Mesendoderm (in vitro differentiated cells): ENCODE measurements around the gene SC5D.

Source experiments
- DNase-seq: peaks from one replicate; pipeline ENCODE4 v3.0.0; 2013
- H2AK5ac ChIP-seq: 2 replicates; pipeline ENCODE4 v1.6.1; 2013; ENCODE audit warnings: low read length, inconsistent platforms
- H2BK120ac ChIP-seq: 2 replicates; pipeline ENCODE4 v1.6.1; 2013; ENCODE audit warnings: low read depth, mild to moderate bottlenecking, low read length, moderate library complexity, mixed read lengths
- H2BK15ac ChIP-seq: replicated peaks from 2 replicates; pipeline ENCODE4 v1.6.1; 2013; ENCODE audit warnings: low read depth, mild to moderate bottlenecking, moderate library complexity
- H2BK5ac ChIP-seq: 2 replicates; pipeline ENCODE4 v1.6.1; 2013; ENCODE audit warnings: low read length, inconsistent platforms
- H3K18ac ChIP-seq: 2 replicates; pipeline ENCODE4 v1.6.1; 2013; ENCODE audit warnings: mild to moderate bottlenecking, low read length, mixed read lengths
- H3K23ac ChIP-seq: one replicate; pipeline ENCODE4 v1.6.1; 2013; ENCODE audit warnings: low read length
- H3K27ac ChIP-seq: 2 replicates; pipeline ENCODE4 v1.5.1; 2013; ENCODE audit warnings: low read depth, mild to moderate bottlenecking, inconsistent platforms, low read length, moderate library complexity
- H3K27me3 ChIP-seq: 2 replicates; pipeline ENCODE4 v1.6.1; 2013; ENCODE audit warnings: low read length, control low read depth, mild to moderate bottlenecking, inconsistent platforms; ENCODE audit not compliant: insufficient read depth, poor library complexity
- H3K36me3 ChIP-seq: 2 replicates; pipeline ENCODE4 v1.6.1; 2013; ENCODE audit warnings: low read length, inconsistent platforms; ENCODE audit not compliant: control insufficient read depth, insufficient read depth
- H3K4ac ChIP-seq: one replicate; pipeline ENCODE4 v1.6.1; 2013; ENCODE audit warnings: low read depth, mild to moderate bottlenecking, low read length, moderate library complexity
- H3K4me1 ChIP-seq: 2 replicates; pipeline ENCODE4 v1.6.1; 2013; ENCODE audit warnings: low read depth, low read length, inconsistent platforms; ENCODE audit not compliant: control insufficient read depth
- H3K4me2 ChIP-seq: 2 replicates; pipeline ENCODE4 v1.6.1; 2013; ENCODE audit warnings: low read length
- H3K4me3 ChIP-seq: 2 replicates; pipeline ENCODE4 v1.5.1; 2013; ENCODE audit warnings: mild to moderate bottlenecking, low read length
- H3K56ac ChIP-seq: one replicate; pipeline ENCODE4 v1.6.1; 2013; ENCODE audit warnings: low read length
- H3K79me1 ChIP-seq: 2 replicates; pipeline ENCODE4 v1.6.1; 2013; ENCODE audit warnings: low read length, inconsistent platforms
- H3K79me2 ChIP-seq: 2 replicates; pipeline ENCODE4 v1.6.1; 2013; ENCODE audit warnings: mild to moderate bottlenecking, low read length; ENCODE audit not compliant: control insufficient read depth, insufficient read depth
- H3K9ac ChIP-seq: 2 replicates; pipeline ENCODE4 v1.6.1; 2013; ENCODE audit warnings: low read length, inconsistent platforms
- H4K5ac ChIP-seq: one replicate; pipeline ENCODE4 v1.6.1; 2013; ENCODE audit warnings: low read length
- H4K8ac ChIP-seq: one replicate; pipeline ENCODE4 v1.6.1; 2013; ENCODE audit warnings: low read depth, mild to moderate bottlenecking, control low read depth, low read length, moderate library complexity
- WGBS: extraction: QIAGEN DNeasy Blood & Tissue Kit; methylation state at CpG from one replicate; pipeline ENCODE4 v1.1.7; 2013; ENCODE audit warnings: low lambda C conversion rate, missing lambda C conversion rate; ENCODE audit not compliant: insufficient coverage; ENCODE audit errors: extremely low coverage; 5-methylcytosine and 5-hydroxymethylcytosine counted together

Gene SC5D

GRCh38 chr11:121356357-121356756 is 63.8 kb downstream of the SC5D start:
- Histone ChIP-seq H3K79me2 (no peaks in the 10 kb centered on the region), H2AK5ac (no peak overlapping the region), H3K23ac (no peak overlapping the region), H4K8ac (no peak overlapping the region), H3K9ac (no peak overlapping the region), H2BK15ac (no peak overlapping the region), H3K4ac (no peak overlapping the region), H2BK120ac (no peak overlapping the region), H3K56ac (no peak overlapping the region), H3K4me2 (no peak overlapping the region), H3K36me3 (no peaks in the 10 kb centered on the region), H3K4me1 (no peaks in the 10 kb centered on the region), H3K27me3 (no peaks in the 10 kb centered on the region), H3K79me1 (no peaks in the 10 kb centered on the region), H4K5ac (no peak overlapping the region), H3K27ac (no peak overlapping the region), H3K18ac (no peak overlapping the region), H3K4me3 (no peak overlapping the region), H2BK5ac (no peak overlapping the region)
- DNase-seq: no peak
- no CpG with 5 or more reads among the region's 3 CpGs for WGBS
